D341Med (cell line): Measurements from ENCODE around the gene TCAIM.
A peak's percentile ranks its signal among the peaks of the same experiment; 100 is the strongest.

Experiments
- DNase-seq: peaks from one replicate; pipeline ENCODE4 v3.0.0; 2012; ENCODE audit warnings: low spot score

The TCAIM gene

GRCh38 chr3:44338010-44338827, at the start of gene TCAIM:
TCAIM (plus strand) TSS chr3:44338766; CDS start chr3:44354783, 16,017 bp downstream.
- peak; percentile 99 for DNase-seq

DNA sequence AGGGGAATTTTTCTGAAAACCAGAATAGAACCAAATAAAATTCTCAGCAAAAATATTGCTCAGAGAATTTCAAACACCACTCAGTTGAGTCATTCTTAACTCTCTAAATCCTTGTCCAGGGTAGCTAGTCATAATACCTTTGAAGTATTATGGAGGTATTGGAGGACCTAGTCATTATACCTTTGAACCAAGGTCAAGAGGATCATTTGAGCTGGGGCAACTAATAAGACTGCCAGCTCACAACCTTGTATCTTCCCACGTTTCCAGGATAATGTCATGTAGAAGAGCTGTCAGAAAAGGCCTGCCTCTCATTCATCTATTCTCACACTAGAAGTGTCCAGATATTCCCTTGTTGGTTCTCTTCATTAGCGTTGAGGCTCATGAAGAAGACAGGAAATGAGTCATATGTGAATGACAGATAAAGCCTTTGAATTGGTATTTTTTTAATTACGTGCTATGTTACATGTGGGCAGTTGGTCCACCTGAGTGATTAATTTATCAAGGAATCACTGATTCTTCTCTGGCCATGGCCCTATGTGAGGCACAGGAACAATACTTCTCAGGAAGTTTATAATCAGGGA, 48.6 kb upstream of the TCAIM start:
- no peak for DNase-seq

- no peak for DNase-seq
These were observed 46.3 kb upstream of the TCAIM start for GRCh38 chr3:44292276-44292675.

DNA sequence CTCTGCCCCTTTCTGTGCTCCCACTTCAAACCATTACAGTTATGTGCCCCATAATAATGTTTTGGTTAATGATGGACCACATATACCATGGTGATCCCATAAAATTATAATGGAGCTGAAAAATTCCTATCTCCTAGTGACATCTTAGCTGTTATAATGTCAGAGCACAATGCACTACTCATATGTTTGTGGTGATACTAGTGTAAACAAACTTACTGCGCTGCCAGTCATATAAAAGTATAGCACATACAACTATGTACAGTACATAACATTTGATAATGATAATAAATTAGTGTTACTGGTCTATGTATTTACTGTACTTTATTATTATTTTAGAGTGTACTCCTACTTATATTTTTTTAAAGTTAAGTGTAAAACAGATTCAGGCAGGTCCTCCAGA, 45.6 kb upstream of the TCAIM start:
- DNase-seq, result no peak

DNA sequence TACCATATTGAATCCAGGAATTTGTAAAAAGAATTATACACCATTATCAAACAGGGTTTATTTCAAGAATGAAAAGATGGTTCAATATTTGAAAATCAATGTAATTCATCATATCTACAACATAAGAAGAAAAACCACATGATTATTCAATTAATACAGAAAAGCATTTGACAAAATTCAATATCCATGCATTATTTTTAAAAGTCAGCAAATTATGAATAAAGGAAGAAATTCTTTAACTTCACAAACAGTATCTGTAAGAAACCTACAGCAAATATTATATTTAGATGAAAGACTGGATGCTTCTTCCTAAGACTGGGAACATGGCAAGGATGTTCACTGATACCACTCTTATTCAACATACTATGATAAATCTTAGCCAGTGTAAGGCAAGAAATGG, 41.3 kb upstream of the TCAIM start:
- no peak for DNase-seq

DNA sequence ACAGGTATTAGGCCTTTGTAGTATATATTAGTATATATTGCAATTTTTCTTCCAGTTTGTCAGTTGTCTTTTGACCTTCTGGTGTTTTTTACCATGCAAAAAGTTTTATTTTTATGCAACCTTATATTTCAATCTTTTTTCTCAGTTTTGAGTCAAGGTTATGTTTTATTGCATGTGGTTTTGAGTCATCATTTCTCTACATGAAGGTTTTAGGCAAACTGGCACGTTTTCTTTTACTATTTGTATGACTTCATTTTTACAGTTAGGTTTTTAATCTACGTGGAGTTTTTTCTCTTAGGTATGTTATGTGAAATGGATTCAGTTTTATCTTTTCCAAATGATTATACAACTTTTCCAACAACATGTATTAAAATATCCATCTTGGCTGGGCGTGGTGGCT, 36.8 kb upstream of the TCAIM start:
- no peak for DNase-seq

DNA sequence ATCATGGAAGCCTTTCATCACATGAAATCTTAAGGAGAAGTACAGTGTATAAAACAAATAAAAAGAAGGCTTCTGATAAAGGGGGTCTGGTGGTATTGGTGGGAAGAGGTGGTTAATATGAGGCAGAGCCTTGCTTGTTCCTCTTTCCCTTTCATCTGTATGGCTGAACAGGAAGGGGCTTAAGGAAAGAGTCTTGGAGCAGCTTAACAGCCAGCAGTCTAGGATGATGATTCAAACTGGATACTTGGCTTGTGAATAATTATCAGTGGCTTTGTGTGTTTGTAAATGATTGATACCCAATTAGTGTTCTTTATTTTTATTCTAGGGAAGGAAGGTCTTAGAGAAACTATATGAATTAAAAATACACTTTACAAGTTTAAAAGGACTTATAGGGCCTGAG, 29.1 kb upstream of the TCAIM start:
- DNase-seq, result no peak

GRCh38 chr3:44318891-44319311, 19.7 kb upstream of the TCAIM start:
- peak; percentile 39 for DNase-seq

GRCh38 chr3:44321335-44321734, 17.2 kb upstream of the TCAIM start:
- DNase-seq, result no peak

DNA sequence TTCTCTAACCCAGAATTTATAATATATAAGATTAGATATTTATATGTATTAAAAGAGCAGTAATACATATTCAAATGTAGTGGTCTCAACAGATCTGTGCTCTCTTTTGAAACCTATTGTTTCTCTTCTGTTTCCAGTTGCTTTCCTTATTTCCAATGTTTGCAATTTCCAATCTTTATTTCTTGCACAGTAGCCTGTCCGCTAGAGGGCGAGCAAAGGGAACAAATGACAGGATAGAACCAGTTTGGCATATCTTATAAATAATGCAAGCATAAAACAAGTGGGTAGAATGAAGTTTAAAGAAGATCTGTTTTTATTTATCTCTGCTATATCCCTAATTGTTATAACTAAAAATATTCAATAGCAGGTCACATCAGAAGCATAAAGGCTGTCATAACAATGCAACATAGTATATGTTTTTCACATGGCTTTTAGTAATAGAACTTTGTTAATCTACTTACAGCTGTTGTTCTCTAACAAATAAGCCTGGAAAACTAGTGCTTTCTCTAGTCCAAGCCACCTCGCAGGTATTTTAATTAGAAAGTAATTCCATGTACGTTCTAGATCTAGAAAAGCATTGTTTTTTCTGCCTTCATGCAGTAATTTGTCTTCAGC, 15.1 kb upstream of the TCAIM start:
- DNase-seq, result peak; percentile 53

DNA sequence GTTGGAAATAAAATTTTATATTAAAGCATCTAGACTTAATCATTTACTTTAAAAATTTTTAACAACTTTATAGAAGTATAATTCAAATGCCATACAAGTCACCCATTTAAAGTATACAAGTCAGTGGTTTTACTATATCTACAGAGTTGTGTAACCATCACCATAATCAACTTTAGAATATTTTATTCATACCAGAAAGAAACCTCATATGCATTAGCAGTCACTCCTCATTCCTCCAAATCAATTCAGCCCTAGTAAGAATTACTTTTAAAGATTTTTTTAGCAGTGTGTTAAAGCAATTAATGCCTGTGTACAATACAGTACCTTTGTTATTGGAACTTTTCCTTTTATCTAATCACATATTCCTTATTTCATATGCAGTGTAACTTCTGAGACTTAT, 14.0 kb upstream of the TCAIM start:
- no peak for DNase-seq

DNA sequence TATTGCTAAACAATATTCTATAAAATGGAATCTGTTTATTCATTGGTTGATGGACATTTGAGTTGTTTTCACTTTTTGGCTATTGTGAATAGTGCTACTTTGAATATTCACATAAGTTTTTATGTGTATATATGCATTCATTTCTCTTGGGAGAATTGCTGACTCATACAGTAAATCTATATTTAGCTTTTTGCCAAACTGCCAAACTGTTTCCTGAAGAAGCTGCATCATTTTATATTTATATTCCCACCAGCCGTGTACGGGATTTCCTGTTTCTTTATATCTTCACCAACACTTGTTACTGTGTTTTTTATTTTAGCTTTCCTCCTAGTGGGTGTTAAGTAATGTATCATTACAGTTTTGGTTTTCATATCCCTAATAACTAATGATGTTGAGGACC, 12.5 kb upstream of the TCAIM start:
- DNase-seq, result no peak

GRCh38 chr3:44326515-44326914, 12.1 kb upstream of the TCAIM start:
- no peak for DNase-seq

DNA sequence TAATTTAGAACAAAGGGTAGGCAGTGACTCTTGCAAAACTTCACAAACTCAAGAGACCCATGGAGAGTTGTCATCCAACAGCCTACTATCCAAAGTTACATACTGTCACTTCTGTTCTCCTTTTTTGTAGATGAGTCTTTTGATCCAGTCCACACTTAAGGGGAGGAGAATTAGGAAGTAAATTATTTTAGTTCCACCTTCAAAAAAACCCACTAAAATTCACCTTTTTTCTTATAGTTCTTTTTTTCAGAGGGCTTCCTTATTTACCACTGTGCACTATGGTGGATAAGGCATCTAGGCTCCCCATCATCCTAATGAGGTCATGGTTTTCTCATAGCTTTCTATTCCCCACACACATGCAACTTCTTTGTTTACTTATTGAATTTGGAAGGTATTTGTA, 8.6 kb upstream of the TCAIM start:
- DNase-seq, result no peak

DNA sequence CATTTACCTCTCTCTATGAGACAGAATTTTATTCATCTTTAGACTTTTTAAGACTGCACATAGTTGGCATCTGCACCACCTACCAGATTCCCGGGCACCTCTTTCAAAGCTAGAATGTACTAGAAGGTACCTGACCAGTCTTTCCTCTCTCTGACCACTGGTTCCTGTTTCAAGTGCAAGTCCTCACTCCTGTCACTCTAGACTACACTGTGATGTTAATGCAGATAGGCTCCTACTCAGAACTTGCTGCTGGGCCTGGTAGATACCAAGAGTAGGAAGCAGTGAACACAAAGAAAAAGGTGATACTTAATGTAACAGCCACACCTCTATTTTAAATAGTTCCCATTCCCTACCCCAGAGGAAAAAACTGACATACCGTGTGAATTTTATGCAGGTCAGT, 8.1 kb upstream of the TCAIM start:
- no peak for DNase-seq

DNA sequence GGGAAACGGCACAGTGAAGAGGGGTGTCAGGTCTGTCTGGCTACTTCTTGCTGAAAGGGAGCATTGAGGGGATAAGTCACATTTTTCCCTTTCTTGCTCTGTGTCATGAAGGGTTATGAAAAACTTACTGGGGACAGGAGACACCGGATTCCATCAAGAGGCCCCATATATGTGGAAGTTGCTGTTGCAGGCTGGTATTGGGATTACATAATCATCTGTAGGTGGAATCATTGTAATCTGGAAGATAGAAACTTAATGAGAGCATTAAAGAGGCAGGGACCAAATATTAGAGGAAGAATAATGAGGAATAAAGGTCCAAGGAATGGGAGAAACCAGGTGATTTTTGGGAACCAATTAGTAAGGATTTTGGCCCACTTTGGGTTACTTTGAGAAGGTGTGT, 4.2 kb upstream of the TCAIM start:
- DNase-seq, result no peak

- no peak for DNase-seq
These were observed 1.2 kb upstream of the TCAIM start for GRCh38 chr3:44337248-44337785.

- no peak for DNase-seq
These were observed 212 bp downstream of the TCAIM start for GRCh38 chr3:44338828-44339127.

DNA sequence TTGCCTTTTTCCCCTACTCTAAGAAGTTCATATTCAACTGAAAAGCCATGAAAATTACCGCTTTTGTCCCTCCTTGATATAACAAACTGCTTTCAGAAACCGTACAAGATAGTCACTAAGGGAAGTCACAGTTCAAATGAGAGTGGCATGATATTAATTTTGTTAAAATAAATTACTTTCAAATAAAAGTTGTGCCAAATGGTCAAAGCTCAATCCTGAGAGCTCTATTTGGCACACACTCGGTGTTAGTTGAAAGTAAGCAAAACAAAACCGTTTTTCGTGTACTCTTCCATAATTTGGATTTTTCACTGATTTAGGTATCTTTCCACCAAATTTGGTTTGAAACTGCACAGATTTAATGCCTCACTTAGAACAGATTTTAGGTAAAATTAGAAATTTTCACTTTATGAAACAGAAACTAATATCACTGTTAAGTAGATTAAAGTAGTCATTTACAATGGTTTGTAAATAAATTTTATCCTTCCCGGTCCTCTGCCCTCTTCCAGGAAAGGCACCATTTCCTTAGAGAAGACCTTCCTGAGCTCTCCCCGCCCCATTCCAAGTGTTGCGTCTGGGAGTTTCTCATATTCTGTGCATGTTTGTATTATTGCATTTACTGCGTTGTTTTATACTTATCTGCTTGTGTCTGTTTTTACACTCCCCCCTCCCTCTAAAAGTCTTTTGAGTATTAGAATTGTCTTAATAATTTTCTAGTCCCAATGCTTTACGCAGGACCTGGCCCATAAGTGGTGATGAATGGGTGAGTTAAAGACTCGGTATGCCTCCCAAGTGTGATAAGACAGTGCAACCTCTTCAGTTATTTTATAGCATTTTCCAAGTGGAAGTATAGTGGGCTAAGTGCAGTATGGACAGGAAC, 853 bp downstream of the TCAIM start:
- no peak for DNase-seq

- no peak for DNase-seq
These were observed 1.5 kb downstream of the TCAIM start for GRCh38 chr3:44340058-44340395.

DNA sequence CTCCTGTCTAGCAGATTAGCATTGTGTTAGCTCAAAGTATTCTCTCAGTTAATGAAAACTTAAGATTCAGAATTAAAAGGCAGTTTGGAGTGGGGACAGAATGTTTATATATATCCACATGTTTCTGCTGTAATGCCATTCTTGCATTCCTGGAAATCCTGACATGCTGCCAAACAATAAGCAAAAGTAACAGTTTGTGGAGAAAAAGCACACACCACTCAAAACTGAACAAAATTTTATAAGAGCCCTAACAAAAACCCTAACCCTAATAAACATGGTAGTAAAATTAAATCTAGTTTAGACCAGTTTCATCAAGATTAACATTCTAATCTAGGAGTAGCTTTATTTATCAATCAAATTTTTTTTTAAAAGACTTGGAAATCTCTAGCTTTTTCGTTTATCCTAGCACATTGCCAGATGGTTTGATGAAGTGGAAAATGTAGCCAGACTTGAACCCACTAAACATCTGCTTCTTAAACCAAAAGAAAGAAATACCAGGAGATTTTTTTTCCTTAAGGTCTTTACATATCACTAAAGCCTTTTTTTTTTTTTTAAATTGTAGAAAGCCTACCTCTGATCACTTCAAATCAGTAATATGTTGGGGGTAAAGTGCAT, 3.7 kb downstream of the TCAIM start:
- DNase-seq, result no peak

DNA sequence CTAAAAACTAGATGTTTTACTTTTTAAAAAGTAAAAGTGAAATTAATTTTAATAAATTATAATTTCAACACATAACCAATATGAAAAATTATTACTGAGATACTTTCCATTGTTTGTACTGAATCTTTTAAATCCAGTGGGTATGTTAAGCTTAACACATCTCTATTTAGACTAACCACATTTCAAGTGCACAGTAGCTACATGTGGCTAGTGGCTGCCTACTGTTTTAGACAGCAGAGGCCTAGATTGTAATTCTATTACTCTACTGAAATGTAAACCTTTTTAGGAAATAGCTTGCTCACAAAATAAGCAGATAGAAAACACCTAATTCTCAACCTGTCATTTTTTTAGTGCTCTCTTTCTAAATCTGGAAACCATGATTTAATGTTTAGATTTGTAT, 4.9 kb downstream of the TCAIM start:
- no peak for DNase-seq
